Measurements from ENCODE around the gene TRAPPC2.
"Not testable (repeated sequence)": the region's sequence is repeated elsewhere in the genome, so short reads cannot be mapped to it uniquely, and the experiment has no call there.

TRAPPC2 gene

GRCh38 chrX:13742397-13743176 is 8.2 kb upstream of the TRAPPC2 start:
- no peak for DNase-seq

GRCh38 chrX:13741695-13742094 is 7.3 kb upstream of the TRAPPC2 start:
- no peak for DNase-seq

- DNase-seq, result no peak
Observed at GRCh38 chrX:13733506-13733905, 914 bp downstream of the TRAPPC2 start.

- DNase-seq, result no peak
Observed at GRCh38 chrX:13732246-13733067, 2.0 kb downstream of the TRAPPC2 start.

GRCh38 chrX:13730523-13730922 is 3.9 kb downstream of the TRAPPC2 start:
- not testable (repeated sequence) for DNase-seq

GRCh38 chrX:13726583-13726982 is 7.8 kb downstream of the TRAPPC2 start:
- not testable (repeated sequence) for DNase-seq

- DNase-seq, result not testable (repeated sequence)
Observed at GRCh38 chrX:13724878-13725277, 9.5 kb downstream of the TRAPPC2 start.

- no peak for DNase-seq
Observed at GRCh38 chrX:13721819-13722519, 12.5 kb downstream of the TRAPPC2 start.

- no peak for DNase-seq
Observed at GRCh38 chrX:13721371-13721770, 13.0 kb downstream of the TRAPPC2 start.

GRCh38 chrX:13719192-13719856 is 15.1 kb downstream of the TRAPPC2 start:
- DNase-seq, result no peak

GRCh38 chrX:13717700-13718472 is 16.5 kb downstream of the TRAPPC2 start:
- DNase-seq, result no peak

GRCh38 chrX:13716905-13717304 is 17.5 kb downstream of the TRAPPC2 start:
- no peak for DNase-seq

GRCh38 chrX:13716455-13716854 is 18.0 kb downstream of the TRAPPC2 start:
- no peak for DNase-seq

GRCh38 chrX:13711141-13711540 is 23.3 kb downstream of the TRAPPC2 start:
- DNase-seq, result no peak

- DNase-seq, result no peak
Observed at GRCh38 chrX:13703589-13703988, 30.8 kb downstream of the TRAPPC2 start.

GRCh38 chrX:13703135-13703534 is 31.3 kb downstream of the TRAPPC2 start:
- no peak for DNase-seq

GRCh38 chrX:13702111-13702789 is 32.2 kb downstream of the TRAPPC2 start:
- no peak for DNase-seq

GRCh38 chrX:13700380-13700779 is 34.0 kb downstream of the TRAPPC2 start:
- no peak for DNase-seq

- DNase-seq, result no peak
Observed at GRCh38 chrX:13699183-13699826, 35.1 kb downstream of the TRAPPC2 start.

GRCh38 chrX:13698432-13698831 is 36.0 kb downstream of the TRAPPC2 start:
- DNase-seq, result no peak

GRCh38 chrX:13697976-13698375 is 36.4 kb downstream of the TRAPPC2 start:
- DNase-seq, result no peak

Data from SHP77 (cell line).